NCI-H2196 (cell line): Measurements from ENCODE around the gene GFPT2.
"Not testable (repeated sequence)": the region's sequence is repeated elsewhere in the genome, so short reads cannot be mapped to it uniquely, and the experiment has no call there.

ENCODE experiments used
- DNase-seq: peaks from one replicate; lab custom pipeline; 2025; ENCODE audit not compliant: unreplicated experiment; lab: John Stamatoyannopoulos, UW

GFPT2 gene

GRCh38 chr5:180311216-180311615 lies 41.9 kb downstream of the GFPT2 start:
- no peak for DNase-seq

GRCh38 chr5:180306796-180307195 lies 46.3 kb downstream of the GFPT2 start:
- DNase-seq, result no peak

- no peak for DNase-seq
These were observed 47.7 kb downstream of the GFPT2 start for GRCh38 chr5:180305481-180305880.

- no peak for DNase-seq
These were observed 48.4 kb downstream of the GFPT2 start for GRCh38 chr5:180304431-180305375.

GRCh38 chr5:180304016-180304292 lies 49.2 kb downstream of the GFPT2 start:
- DNase-seq, result no peak

- no peak for DNase-seq
These were observed 49.7 kb downstream of the GFPT2 start for GRCh38 chr5:180303226-180304015.

GRCh38 chr5:180302256-180302655 lies 50.9 kb downstream of the GFPT2 start:
- no peak for DNase-seq

- no peak for DNase-seq
These were observed 51.9 kb downstream of the GFPT2 start for GRCh38 chr5:180301253-180301652.

- DNase-seq, result no peak
These were observed 53.6 kb downstream of the GFPT2 start for GRCh38 chr5:180299526-180299925.

GRCh38 chr5:180299014-180299413 lies 54.1 kb downstream of the GFPT2 start:
- not testable (repeated sequence) for DNase-seq

- no peak for DNase-seq
These were observed 55.4 kb downstream of the GFPT2 start for GRCh38 chr5:180297587-180298282.

- DNase-seq, result no peak
These were observed 56.4 kb downstream of the GFPT2 start for GRCh38 chr5:180296771-180297170.

GRCh38 chr5:180294913-180295555 lies 58.1 kb downstream of the GFPT2 start:
- DNase-seq, result no peak

- DNase-seq, result no peak
These were observed 58.7 kb downstream of the GFPT2 start for GRCh38 chr5:180294411-180294810.

GRCh38 chr5:180291943-180292831 lies 60.9 kb downstream of the GFPT2 start, which contains the start of gene MAPK9:
Gene MAPK9, minus strand, starts transcription at chr5:180292083. Its CDS starts 11,522 bp downstream, at chr5:180280561.
- DNase-seq, result peak; percentile 91

GRCh38 chr5:180291234-180291940 lies 61.7 kb downstream of the GFPT2 start:
- no peak for DNase-seq

- no peak for DNase-seq
These were observed 62.4 kb downstream of the GFPT2 start for GRCh38 chr5:180290568-180291233.

- DNase-seq, result no peak
These were observed 63.2 kb downstream of the GFPT2 start for GRCh38 chr5:180289966-180290365.

GRCh38 chr5:180289433-180289832 lies 63.7 kb downstream of the GFPT2 start:
- peak; percentile 86 for DNase-seq
